ENCODE results near the gene PIH1D1.

DNA sequence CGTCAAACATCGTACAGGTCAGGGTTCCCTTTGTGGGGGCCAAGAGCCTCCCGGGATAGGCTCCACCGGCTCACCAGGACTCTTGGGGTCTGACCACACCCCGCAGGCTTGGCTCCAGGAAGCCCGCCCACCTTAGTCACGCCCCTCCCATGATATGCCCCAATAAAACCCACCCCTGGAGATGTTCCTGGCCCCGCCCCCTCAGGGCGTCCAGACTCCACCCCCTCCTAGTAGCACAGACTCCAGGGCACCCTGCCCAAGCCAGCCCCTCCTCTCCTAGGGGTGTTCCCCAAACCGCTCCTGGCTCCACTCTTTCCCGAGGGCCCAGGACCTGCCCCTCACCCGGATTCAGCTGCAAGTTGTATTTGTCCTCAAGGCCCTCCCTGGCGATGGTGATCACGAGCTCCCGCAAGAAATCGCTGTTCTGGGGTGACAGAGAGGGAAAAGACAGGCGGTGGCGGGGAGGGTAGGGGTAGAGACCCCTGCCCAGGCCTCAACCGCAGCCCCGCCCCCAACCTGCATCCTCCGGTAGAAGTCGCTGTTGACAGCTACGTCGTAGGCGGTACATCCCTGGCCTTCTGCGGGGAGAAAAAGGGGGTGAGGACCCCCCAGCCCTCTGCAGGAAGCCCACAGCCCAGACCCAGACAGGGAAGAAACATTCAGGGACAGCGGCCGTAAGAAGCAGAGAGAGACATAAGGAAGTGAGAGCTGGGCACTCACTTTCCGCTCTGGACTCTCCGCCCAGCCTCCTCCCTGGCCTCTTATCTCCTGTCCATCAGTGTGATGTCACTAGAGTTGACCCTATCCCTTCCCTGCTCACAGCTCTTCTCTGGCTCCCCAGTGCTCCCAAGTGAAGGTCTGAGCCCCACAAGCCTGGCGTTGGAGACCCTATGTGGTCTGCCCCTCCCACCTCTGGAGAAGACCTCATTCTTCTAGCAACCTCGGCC, 3.9 kb downstream of the PIH1D1 start:
- no peak for TF ChIP-seq YY1 (IDR thresholded peaks at IDR 0.05; ENCODE audit: insufficient read depth, insufficient read length)
- no peak for TF ChIP-seq ZNF274 (IDR thresholded peaks at IDR 0.05; ENCODE audit: low read depth, low read length)

Measured in NT2/D1 (cell line).